Measurements from ENCODE around the gene KCTD7.

KCTD7 gene

GRCh38 chr7:66634816-66635215, 6.1 kb downstream of the KCTD7 start:
- no peak for ATAC-seq
- TF ChIP-seq PATZ1 (CRISPR knock-in tag; IDR thresholded peaks at IDR 0.05; ENCODE audit: borderline replicate concordance) (no peak), SNAI2 (CRISPR knock-in tag; IDR thresholded peaks at IDR 0.05) (no peak), TSHZ2 (CRISPR knock-in tag; IDR thresholded peaks at IDR 0.05) (no peak), BACH2 (CRISPR knock-in tag; IDR thresholded peaks at IDR 0.05; ENCODE audit: borderline replicate concordance) (no peak), ISL1 (CRISPR knock-in tag; IDR thresholded peaks at IDR 0.05) (no peak), ZNF70 (CRISPR knock-in tag; IDR thresholded peaks at IDR 0.05) (no peak)
- TF ChIP-seq, protein P1, sequence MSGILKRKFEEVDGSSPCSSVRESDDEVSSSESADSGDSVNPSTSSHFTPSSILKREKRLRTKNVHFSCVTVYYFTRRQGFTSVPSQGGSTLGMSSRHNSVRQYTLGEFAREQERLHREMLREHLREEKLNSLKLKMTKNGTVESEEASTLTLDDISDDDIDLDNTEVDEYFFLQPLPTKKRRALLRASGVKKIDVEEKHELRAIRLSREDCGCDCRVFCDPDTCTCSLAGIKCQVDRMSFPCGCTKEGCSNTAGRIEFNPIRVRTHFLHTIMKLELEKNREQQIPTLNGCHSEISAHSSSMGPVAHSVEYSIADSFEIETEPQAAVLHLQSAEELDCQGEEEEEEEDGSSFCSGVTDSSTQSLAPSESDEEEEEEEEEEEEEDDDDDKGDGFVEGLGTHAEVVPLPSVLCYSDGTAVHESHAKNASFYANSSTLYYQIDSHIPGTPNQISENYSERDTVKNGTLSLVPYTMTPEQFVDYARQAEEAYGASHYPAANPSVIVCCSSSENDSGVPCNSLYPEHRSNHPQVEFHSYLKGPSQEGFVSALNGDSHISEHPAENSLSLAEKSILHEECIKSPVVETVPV (CRISPR knock-in tag; IDR thresholded peaks at IDR 0.05): no peak

DNA sequence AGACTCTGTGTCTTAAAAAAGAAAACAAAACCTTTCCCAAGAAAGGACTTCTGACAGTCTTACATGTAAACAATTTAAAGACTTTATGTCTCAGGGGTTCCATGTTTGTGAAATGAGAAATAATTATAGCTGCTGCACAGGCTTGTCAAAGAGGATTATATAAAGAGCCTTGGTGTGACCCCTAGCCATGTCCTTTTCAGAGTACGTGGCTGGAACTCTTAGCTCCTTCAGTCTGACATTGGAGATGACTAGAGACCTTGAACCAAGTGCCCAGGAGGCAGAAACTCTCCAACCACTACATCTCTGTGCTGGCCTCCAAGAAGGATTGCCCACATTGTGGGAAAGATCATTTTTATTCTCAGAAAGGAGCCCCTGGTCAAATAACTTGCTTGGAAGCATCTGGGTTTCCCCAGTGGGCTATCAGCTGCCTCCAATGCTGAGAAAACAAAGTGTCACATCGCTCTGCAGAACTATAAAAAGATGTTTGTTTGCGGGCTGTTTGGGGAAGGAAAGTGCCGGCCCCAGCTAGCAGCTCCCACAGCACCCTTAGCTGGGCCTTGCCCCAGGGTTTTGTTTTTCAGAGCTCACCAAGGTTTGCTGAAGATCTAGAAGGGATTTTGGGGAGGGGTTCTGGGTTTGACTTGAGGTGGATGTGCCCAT, 6.8 kb downstream of the KCTD7 start:
- peak; percentile 63 for ATAC-seq

DNA sequence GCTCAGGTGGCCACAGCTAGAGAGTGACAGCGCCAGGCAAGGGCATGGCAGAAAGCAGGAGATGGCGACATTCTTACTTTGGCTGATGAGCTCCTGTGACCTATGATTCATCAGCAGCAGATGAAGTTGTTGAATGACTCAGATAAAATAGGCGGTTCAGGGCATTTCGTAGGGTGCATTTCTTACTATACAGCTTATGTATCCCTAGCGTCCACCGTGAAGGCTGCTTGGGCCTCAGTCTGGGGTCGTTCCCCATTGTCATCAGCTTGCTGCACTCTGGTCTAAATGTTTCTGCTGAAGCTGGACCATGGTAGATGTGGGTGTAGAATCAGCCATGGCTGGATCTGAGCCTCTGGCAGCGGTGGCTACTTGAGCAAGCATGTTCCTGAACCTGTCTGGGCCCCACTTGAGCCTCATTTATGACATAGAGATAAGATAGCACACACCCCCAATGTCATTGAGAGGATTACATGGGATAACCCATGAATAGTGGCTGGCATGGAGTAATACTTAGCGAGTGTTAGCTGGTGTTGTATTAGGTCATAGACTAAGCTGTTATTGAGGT, 7.4 kb downstream of the KCTD7 start:
- ATAC-seq: peak; percentile 92

- no peak for ATAC-seq
- no peak for TF ChIP-seq PATZ1 (CRISPR knock-in tag; IDR thresholded peaks at IDR 0.05; ENCODE audit: borderline replicate concordance)
- TF ChIP-seq, protein P2, sequence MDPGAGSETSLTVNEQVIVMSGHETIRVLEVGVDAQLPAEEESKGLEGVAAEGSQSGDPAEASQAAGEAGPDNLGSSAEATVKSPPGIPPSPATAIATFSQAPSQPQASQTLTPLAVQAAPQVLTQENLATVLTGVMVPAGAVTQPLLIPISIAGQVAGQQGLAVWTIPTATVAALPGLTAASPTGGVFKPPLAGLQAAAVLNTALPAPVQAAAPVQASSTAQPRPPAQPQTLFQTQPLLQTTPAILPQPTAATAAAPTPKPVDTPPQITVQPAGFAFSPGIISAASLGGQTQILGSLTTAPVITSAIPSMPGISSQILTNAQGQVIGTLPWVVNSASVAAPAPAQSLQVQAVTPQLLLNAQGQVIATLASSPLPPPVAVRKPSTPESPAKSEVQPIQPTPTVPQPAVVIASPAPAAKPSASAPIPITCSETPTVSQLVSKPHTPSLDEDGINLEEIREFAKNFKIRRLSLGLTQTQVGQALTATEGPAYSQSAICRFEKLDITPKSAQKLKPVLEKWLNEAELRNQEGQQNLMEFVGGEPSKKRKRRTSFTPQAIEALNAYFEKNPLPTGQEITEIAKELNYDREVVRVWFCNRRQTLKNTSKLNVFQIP (CRISPR knock-in tag; IDR thresholded peaks at IDR 0.05; ENCODE audit: borderline replicate concordance, low read depth): no peak
- TF ChIP-seq CSDC2 (CRISPR knock-in tag; IDR thresholded peaks at IDR 0.05): no peak
- TF ChIP-seq GLIS3 (CRISPR knock-in tag; IDR thresholded peaks at IDR 0.05): no peak
- TF ChIP-seq ZNF565 (CRISPR knock-in tag; conservative IDR thresholded peaks at IDR 0.05; ENCODE audit: low read depth): no peak
- no peak for TF ChIP-seq TOX (CRISPR knock-in tag; IDR thresholded peaks at IDR 0.05; ENCODE audit: borderline replicate concordance)
- no peak for TF ChIP-seq ESRRG (CRISPR knock-in tag; IDR thresholded peaks at IDR 0.05)
- no peak for TF ChIP-seq RARB (CRISPR knock-in tag; IDR thresholded peaks at IDR 0.05)
- TF ChIP-seq ISL1 (CRISPR knock-in tag; IDR thresholded peaks at IDR 0.05): no peak
- TF ChIP-seq PPARA (CRISPR knock-in tag; IDR thresholded peaks at IDR 0.05; ENCODE audit: borderline replicate concordance): no peak
- no peak for TF ChIP-seq OSR1 (CRISPR knock-in tag; IDR thresholded peaks at IDR 0.05)
- TF ChIP-seq TCF4 (CRISPR knock-in tag; IDR thresholded peaks at IDR 0.05; ENCODE audit: borderline replicate concordance): no peak
- no peak for TF ChIP-seq ZFP30 (CRISPR knock-in tag; IDR thresholded peaks at IDR 0.05)
- TF ChIP-seq ARNTL (CRISPR knock-in tag; IDR thresholded peaks at IDR 0.05; ENCODE audit: borderline replicate concordance, low read depth): no peak
- TF ChIP-seq ZNF8 (CRISPR knock-in tag; IDR thresholded peaks at IDR 0.05): no peak
- no peak for TF ChIP-seq ZFP3 (CRISPR knock-in tag; IDR thresholded peaks at IDR 0.05)
- TF ChIP-seq BACH2 (CRISPR knock-in tag; IDR thresholded peaks at IDR 0.05; ENCODE audit: borderline replicate concordance): no peak
- TF ChIP-seq TSHZ2 (CRISPR knock-in tag; IDR thresholded peaks at IDR 0.05): no peak
These were observed 9.8 kb downstream of the KCTD7 start for GRCh38 chr7:66638309-66639099.

Data from SK-N-SH treated with all-trans-retinoic acid at 6 μM for 48 hours (cell line).